Stomach smooth muscle (tissue), 2 donors: ENCODE results near the gene UBL7.
"Not testable (repeated sequence)": the region's sequence is repeated elsewhere in the genome, so short reads cannot be mapped to it uniquely, and the experiment has no call there.

Experiments used
- H3K27ac ChIP-seq: one replicate; pipeline ENCODE4 v1.7.0; 2013; ENCODE audit warnings: mild to moderate bottlenecking, low read length, inconsistent platforms
- H3K27me3 ChIP-seq, 2 donors: one replicate each; pipeline ENCODE4 v1.7.0; 2013; ENCODE audit warnings: low read length in 2 of 2; ENCODE audit not compliant: insufficient read depth in 2 of 2, control insufficient read depth in 1 of 2
- H3K36me3 ChIP-seq, 2 donors: one replicate each; pipeline ENCODE4 v1.7.0; 2013; ENCODE audit warnings: low read length in 2 of 2; ENCODE audit not compliant: control insufficient read depth in 2 of 2, insufficient read depth in 2 of 2
- H3K4me1 ChIP-seq: one replicate; pipeline ENCODE4 v1.7.0; 2013; ENCODE audit warnings: low read length; ENCODE audit not compliant: control insufficient read depth, insufficient read depth
- H3K4me3 ChIP-seq, 2 donors: one replicate each; pipeline ENCODE4 v1.7.0; 2013; ENCODE audit warnings: low read length in 2 of 2
- H3K9ac ChIP-seq, 2 donors: one replicate each; pipeline ENCODE4 v1.7.0; 2013; ENCODE audit warnings: low read length in 2 of 2, mild to moderate bottlenecking in 1 of 2
- H3K9me3 ChIP-seq, 2 donors: one replicate each; pipeline ENCODE4 v1.7.0; 2013; ENCODE audit warnings: low read length in 2 of 2; ENCODE audit not compliant: control insufficient read depth in 2 of 2
- donor health status: healthy.
- donor health status: Pancreatic carcinoma.

UBL7 gene

GRCh38 chr15:74489518-74490338 is 28.8 kb upstream of the UBL7 start:
- H3K9me3 ChIP-seq, result no peaks in the 10 kb centered on the region
- no peaks in the 10 kb centered on the region for H3K27me3 ChIP-seq
- H3K36me3 ChIP-seq, result no peaks in the 10 kb centered on the region
- H3K4me1 ChIP-seq, result peaks cover 2% of the 10 kb centered on the region
- no peak overlapping the region for H3K4me3 ChIP-seq
- H3K9ac ChIP-seq, result no peak overlapping the region
- no peak overlapping the region for H3K27ac ChIP-seq

- no peak overlapping the region for H3K27ac ChIP-seq
- no peaks in the 10 kb centered on the region for H3K27me3 ChIP-seq
- no peak overlapping the region for H3K4me3 ChIP-seq
- H3K9ac ChIP-seq, result no peak overlapping the region
- peaks cover 2% of the 10 kb centered on the region for H3K4me1 ChIP-seq
- no peaks in the 10 kb centered on the region for H3K36me3 ChIP-seq
- H3K9me3 ChIP-seq, result no peaks in the 10 kb centered on the region
Measured at GRCh38 chr15:74488776-74489175, 27.8 kb upstream of the UBL7 start.

- H3K36me3 ChIP-seq, result no peaks in the 10 kb centered on the region
- H3K27me3 ChIP-seq, result no peaks in the 10 kb centered on the region
- no peaks in the 10 kb centered on the region for H3K4me1 ChIP-seq
Measured at GRCh38 chr15:74482661-74483060, 21.7 kb upstream of the UBL7 start.

GRCh38 chr15:74480364-74480763 is 19.4 kb upstream of the UBL7 start:
- H3K27ac ChIP-seq, H3K4me3 ChIP-seq, H3K9ac ChIP-seq, H3K27me3 ChIP-seq, H3K9me3 ChIP-seq, H3K36me3 ChIP-seq, H3K4me1 ChIP-seq: not testable (repeated sequence)

More at GRCh38 chr15:74482661-74483060, 21.7 kb upstream of the UBL7 start:
- Histone ChIP-seq H3K9ac (no peak overlapping the region), H3K4me3 (no peak overlapping the region), H3K9me3 (no peaks in the 10 kb centered on the region), H3K27ac (no peak overlapping the region)

GRCh38 chr15:74471621-74472020 is 10.7 kb upstream of the UBL7 start:
- not testable (repeated sequence) for H3K4me1 ChIP-seq, H3K27ac ChIP-seq, H3K27me3 ChIP-seq, H3K36me3 ChIP-seq, H3K4me3 ChIP-seq, H3K9me3 ChIP-seq, H3K9ac ChIP-seq

GRCh38 chr15:74470631-74471395 is 9.9 kb upstream of the UBL7 start:
- Histone ChIP-seq H3K9me3 (no peaks in the 10 kb centered on the region), H3K9ac (no peak overlapping the region), H3K4me3 (no peak overlapping the region), H3K36me3 (no peaks in the 10 kb centered on the region), H3K27me3 (no peaks in the 10 kb centered on the region), H3K4me1 (no peaks in the 10 kb centered on the region), H3K27ac (no peak overlapping the region)

- no peak overlapping the region for H3K27ac ChIP-seq
- H3K4me3 ChIP-seq, result no peak overlapping the region
- H3K9ac ChIP-seq, result no peak overlapping the region
- no peaks in the 10 kb centered on the region for H3K4me1 ChIP-seq
- H3K9me3 ChIP-seq, result no peaks in the 10 kb centered on the region
- H3K27me3 ChIP-seq, result no peaks in the 10 kb centered on the region
- no peaks in the 10 kb centered on the region for H3K36me3 ChIP-seq
Measured at GRCh38 chr15:74468341-74469032, 7.5 kb upstream of the UBL7 start.

- Histone ChIP-seq H3K9me3 (no peaks in the 10 kb centered on the region), H3K36me3 (no peaks in the 10 kb centered on the region), H3K4me3 (no peak overlapping the region), H3K9ac (no peak overlapping the region), H3K27ac (no peak overlapping the region), H3K4me1 (peaks cover 4% of the 10 kb centered on the region), H3K27me3 (no peaks in the 10 kb centered on the region)
Measured at GRCh38 chr15:74466570-74466969, 5.6 kb upstream of the UBL7 start.

GRCh38 chr15:74464897-74465296 is 3.9 kb upstream of the UBL7 start:
- Histone ChIP-seq H3K36me3 (no peaks in the 10 kb centered on the region), H3K4me3 (no peak overlapping the region), H3K9me3 (no peaks in the 10 kb centered on the region), H3K4me1 (peaks cover 14% of the 10 kb centered on the region), H3K9ac (no peak overlapping the region), H3K27ac (no peak overlapping the region), H3K27me3 (no peaks in the 10 kb centered on the region)

- Histone ChIP-seq H3K9me3 (no peaks in the 10 kb centered on the region), H3K27me3 (no peaks in the 10 kb centered on the region), H3K4me3 (no peak overlapping the region), H3K27ac (no peak overlapping the region), H3K4me1 (peaks cover 14% of the 10 kb centered on the region), H3K36me3 (no peaks in the 10 kb centered on the region), H3K9ac (no peak overlapping the region)
Measured at GRCh38 chr15:74464216-74464615, 3.3 kb upstream of the UBL7 start.
